CD14-positive monocyte (primary cell): ENCODE measurements around the gene GRID2IP. TPM values are rescaled to one million over a fixed set of nuclear protein-coding genes. Genes with fewer than 3 reads are reported as not detected.
"Not testable (repeated sequence)": the region's sequence is repeated elsewhere in the genome, so short reads cannot be mapped to it uniquely, and the experiment has no call there.

Source experiments
- DNase-seq, 3 donors: peaks; one replicate each; pipeline ENCODE4 v3.0.0-alpha.2; 2011 to 2022
- H2AFZ ChIP-seq: 2 replicates; pipeline ENCODE4 v1.6.0; 2012; ENCODE audit warnings: mild to moderate bottlenecking, low read depth, low read length, inconsistent platforms; ENCODE audit not compliant: insufficient read depth, poor library complexity, severe bottlenecking
- H3K27ac ChIP-seq, 2 donors: 1 replicate in 1 of 2; 2 replicates in 1 of 2; pipeline ENCODE4 v1.5.1; 2012 to 2013; ENCODE audit warnings: low read length in 2 of 2, control low read depth in 1 of 2, inconsistent platforms in 1 of 2, low read depth in 1 of 2, mild to moderate bottlenecking in 1 of 2
- H3K27me3 ChIP-seq, 2 donors: one replicate each; pipeline versions ENCODE4 v1.6.0 to v1.6.1; 2011 to 2013; ENCODE audit warnings: low read length in 2 of 2; ENCODE audit not compliant: control insufficient read depth in 2 of 2, insufficient read depth in 2 of 2
- H3K36me3 ChIP-seq, 2 donors: replicated peaks in 1 of 2; 1 replicate in 1 of 2; 2 replicates in 1 of 2; pipeline versions ENCODE4 v1.5.1 to v1.6.1; 2012 to 2013; ENCODE audit warnings: low read length in 2 of 2, control low read depth in 1 of 2, inconsistent platforms in 1 of 2, mild to moderate bottlenecking in 1 of 2; ENCODE audit not compliant: insufficient read depth in 2 of 2, control insufficient read depth in 1 of 2
- H3K4me1 ChIP-seq, 2 donors: 1 replicate in 1 of 2; 2 replicates in 1 of 2; pipeline versions ENCODE4 v1.5.1 to v1.6.1; 2012 to 2013; ENCODE audit warnings: low read length in 2 of 2, control low read depth in 1 of 2, inconsistent platforms in 1 of 2, mild to moderate bottlenecking in 1 of 2, moderate library complexity in 1 of 2; ENCODE audit not compliant: insufficient read depth in 2 of 2, control insufficient read depth in 1 of 2
- H3K4me2 ChIP-seq: replicated peaks from 2 replicates; pipeline ENCODE3; 2012; ENCODE audit warnings: low read length, moderate library complexity, mild to moderate bottlenecking; ENCODE audit not compliant: poor library complexity, severe bottlenecking; ENCODE audit errors: extremely low read depth
- H3K4me3 ChIP-seq, 3 experiments: fragments of 200-600 bp in 1 of 3; sonication (generic) in 1 of 3; replicated peaks in 1 of 3; 1 replicate in 2 of 3; 2 replicates in 1 of 3; pipeline ENCODE4 v1.5.1; 2011 to 2013; ENCODE audit warnings: low read length in 3 of 3, mild to moderate bottlenecking in 3 of 3, control low read depth in 2 of 3, low read depth in 2 of 3, inconsistent platforms in 1 of 3, moderate library complexity in 1 of 3
- H3K79me2 ChIP-seq: 2 replicates; pipeline ENCODE4 v1.6.0; 2012; ENCODE audit warnings: mild to moderate bottlenecking, control low read depth, inconsistent platforms, low read length, moderate library complexity; ENCODE audit not compliant: insufficient read depth
- H3K9ac ChIP-seq: 2 replicates; pipeline ENCODE4 v1.6.0; 2017; ENCODE audit warnings: low read length, mild to moderate bottlenecking; ENCODE audit not compliant: insufficient read depth, poor library complexity, severe bottlenecking
- H3K9me3 ChIP-seq, 2 donors: replicated peaks in 1 of 2; 1 replicate in 1 of 2; 2 replicates in 1 of 2; pipeline versions ENCODE4 v1.5.1 to v1.6.1; 2012 to 2013; ENCODE audit warnings: low read length in 2 of 2, control low read depth in 1 of 2; ENCODE audit not compliant: control insufficient read depth in 1 of 2, insufficient read depth in 1 of 2
- H4K20me1 ChIP-seq: 2 replicates; pipeline ENCODE4 v1.6.0; 2012; ENCODE audit warnings: mild to moderate bottlenecking, low read length, control low read depth, moderate library complexity; ENCODE audit not compliant: insufficient read depth
- H3K27ac Mint-ChIP-seq, 7 donors: one replicate each; pipeline ENCODE4 v1.8.0; 2020; ENCODE audit warnings: mild to moderate bottlenecking in 7 of 7, mixed read lengths in 7 of 7, moderate library complexity in 6 of 7, inconsistent platforms in 2 of 7
- H3K27me3 Mint-ChIP-seq, 3 donors: one replicate each; pipeline ENCODE4 v1.8.0; 2021 to 2022; ENCODE audit warnings: low read depth in 3 of 3, mild to moderate bottlenecking in 3 of 3, mixed read lengths in 3 of 3, moderate library complexity in 3 of 3, inconsistent platforms in 1 of 3
- H3K36me3 Mint-ChIP-seq, 2 donors: one replicate each; pipeline ENCODE4 v1.8.0; 2020; ENCODE audit warnings: mixed read lengths in 2 of 2, inconsistent platforms in 1 of 2, mild to moderate bottlenecking in 1 of 2
- H3K4me1 Mint-ChIP-seq: one replicate; pipeline ENCODE4 v1.8.0; 2020; ENCODE audit warnings: mild to moderate bottlenecking, mixed read lengths
- H3K4me3 Mint-ChIP-seq, 2 donors: one replicate each; pipeline ENCODE4 v1.8.0; 2020; ENCODE audit warnings: mild to moderate bottlenecking in 2 of 2, mixed read lengths in 2 of 2, moderate library complexity in 1 of 2
- H3K9me3 Mint-ChIP-seq, 7 donors: one replicate each; pipeline ENCODE4 v1.8.0; 2020 to 2022; ENCODE audit warnings: mixed read lengths in 7 of 7, mild to moderate bottlenecking in 6 of 7, moderate library complexity in 6 of 7, inconsistent platforms in 2 of 7
- WGBS: methylation state at CpG from one replicate; pipeline ENCODE4 v1.1.5; 2013; ENCODE audit warnings: missing lambda C conversion rate; ENCODE audit not compliant: insufficient coverage; 5-methylcytosine and 5-hydroxymethylcytosine counted together
- intact Hi-C, 2 donors: fragments of 100-400 bp; cut with micrococcal nuclease; formaldehyde crosslinking; loops; one replicate each; pipeline versions ENCODE4 v1.15.0 to v1.15.1; 2023
- polyA plus RNA-seq, 3 donors: library from polyadenylated mRNA; depleted of rRNA in 1 of 3; unstranded in 2 of 3; stranded (reverse) in 1 of 3; fragments of 300-500 nt in 2 of 3; fragments of >200 nt in 1 of 3; fragmentation: Illumina TruSeq in 2 of 3; gene quantifications; 1 replicate in 2 of 3; 2 replicates in 1 of 3; pipeline ENCODE4 v1.2.3, GENCODE V29; 2012 to 2021
- TF ChIP-seq, protein P1 (sequence below): fragments of 200-600 bp; IDR thresholded peaks from one replicate; pipeline ENCODE4 v1.8.0; 2022; ENCODE audit warnings: antibody characterized with exemption, mild to moderate bottlenecking

Gene GRID2IP
- polyA plus RNA-seq, 3 donors = not detected

DNA sequence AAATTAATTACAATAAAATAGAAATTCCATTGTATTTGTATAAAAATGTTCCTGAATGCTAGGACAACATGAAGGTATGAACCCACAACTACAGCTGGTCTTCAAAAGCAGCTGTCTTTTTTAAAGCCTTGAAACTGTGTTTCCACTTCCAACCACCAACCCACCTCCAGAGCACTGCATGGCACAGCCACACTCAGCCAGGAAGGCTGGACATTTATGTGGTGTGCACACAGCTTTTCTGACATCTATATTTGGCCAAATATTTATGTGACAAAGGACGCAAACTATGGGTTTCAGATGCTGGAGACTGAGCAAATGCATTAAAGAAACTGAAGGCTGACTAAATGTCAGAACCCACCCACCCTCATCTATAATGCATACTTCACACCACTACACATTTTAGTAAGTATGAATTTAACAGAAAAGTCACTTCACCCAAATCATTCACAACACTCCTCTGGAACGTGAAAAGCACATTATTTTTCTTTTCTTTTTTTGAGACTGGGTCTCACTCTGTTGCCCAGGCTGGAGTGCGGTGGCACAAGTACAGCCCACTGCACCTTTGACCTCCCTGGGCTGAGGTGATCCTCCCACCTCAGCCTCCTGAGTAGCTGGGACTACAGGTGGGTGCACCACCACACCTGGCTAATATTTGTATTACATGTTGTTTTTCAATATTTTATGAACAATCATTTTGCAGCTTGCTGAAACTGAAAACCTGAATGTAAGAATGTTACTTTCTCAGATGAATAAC lies 75.7 kb downstream of the GRID2IP start:
- DNase-seq = no peak
- H3K27ac Mint-ChIP-seq = peak overlapping the region in 3 of 7 donors; percentile 25 to 85 (median 78)
- Histone ChIP-seq H2AFZ (no peak overlapping the region), H3K4me2 (no peak overlapping the region), H3K79me2 (peaks cover 91% of the 10 kb centered on the region), H3K4me1 (peaks cover 0 to 4% of the 10 kb centered on the region in 2 donors), H3K27me3 (no peaks in the 10 kb centered on the region), H3K4me3 (no peak overlapping the region), H3K27ac (peak overlapping the region in 1 of 2 donors; percentile 37), H4K20me1 (peaks cover 85% of the 10 kb centered on the region), H3K36me3 (peaks cover 44 to 80% of the 10 kb centered on the region in 2 donors), H3K9me3 (no peaks in the 10 kb centered on the region), H3K9ac (no peak overlapping the region)
- H3K4me3 Mint-ChIP-seq = no peak overlapping the region
- no peaks in the 10 kb centered on the region for H3K9me3 Mint-ChIP-seq
- TF ChIP-seq, protein P1, sequence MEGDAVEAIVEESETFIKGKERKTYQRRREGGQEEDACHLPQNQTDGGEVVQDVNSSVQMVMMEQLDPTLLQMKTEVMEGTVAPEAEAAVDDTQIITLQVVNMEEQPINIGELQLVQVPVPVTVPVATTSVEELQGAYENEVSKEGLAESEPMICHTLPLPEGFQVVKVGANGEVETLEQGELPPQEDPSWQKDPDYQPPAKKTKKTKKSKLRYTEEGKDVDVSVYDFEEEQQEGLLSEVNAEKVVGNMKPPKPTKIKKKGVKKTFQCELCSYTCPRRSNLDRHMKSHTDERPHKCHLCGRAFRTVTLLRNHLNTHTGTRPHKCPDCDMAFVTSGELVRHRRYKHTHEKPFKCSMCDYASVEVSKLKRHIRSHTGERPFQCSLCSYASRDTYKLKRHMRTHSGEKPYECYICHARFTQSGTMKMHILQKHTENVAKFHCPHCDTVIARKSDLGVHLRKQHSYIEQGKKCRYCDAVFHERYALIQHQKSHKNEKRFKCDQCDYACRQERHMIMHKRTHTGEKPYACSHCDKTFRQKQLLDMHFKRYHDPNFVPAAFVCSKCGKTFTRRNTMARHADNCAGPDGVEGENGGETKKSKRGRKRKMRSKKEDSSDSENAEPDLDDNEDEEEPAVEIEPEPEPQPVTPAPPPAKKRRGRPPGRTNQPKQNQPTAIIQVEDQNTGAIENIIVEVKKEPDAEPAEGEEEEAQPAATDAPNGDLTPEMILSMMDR = no peak
- peaks cover 44 to 60% of the 10 kb centered on the region in 2 donors for H3K36me3 Mint-ChIP-seq
- 100% methylated on average over 2 of the region's 3 CpGs for WGBS
- H3K4me1 Mint-ChIP-seq = peaks cover 35% of the 10 kb centered on the region
- peaks cover 0 to 1% (median 0%) of the 10 kb centered on the region in 3 donors for H3K27me3 Mint-ChIP-seq
- intact Hi-C loops = no loop called here

DNA sequence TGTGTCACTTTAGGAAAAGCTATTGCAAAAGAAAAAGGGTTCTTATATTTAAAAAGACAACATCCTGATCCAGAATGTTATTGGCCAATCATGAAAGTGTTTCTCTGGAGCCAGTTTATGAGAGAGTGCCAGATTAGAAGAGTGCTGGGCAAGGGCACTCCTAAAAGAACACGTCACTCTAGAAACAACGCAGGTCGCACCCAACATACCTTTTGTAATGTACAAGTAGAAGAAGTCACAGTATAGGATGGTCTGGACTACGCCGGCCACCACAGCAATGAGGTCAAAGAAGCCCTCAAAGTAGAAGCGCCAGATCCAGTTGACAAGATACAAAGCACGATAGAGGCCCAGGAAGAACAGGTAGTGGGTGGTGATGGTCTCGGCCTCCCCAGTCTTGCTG lies 85.4 kb downstream of the GRID2IP start:
- Histone ChIP-seq H3K36me3 (peaks cover 77 to 93% of the 10 kb centered on the region in 2 donors), H3K27ac (no peak overlapping the region), H4K20me1 (peaks cover 3% of the 10 kb centered on the region), H3K9me3 (no peaks in the 10 kb centered on the region), H3K79me2 (no peaks in the 10 kb centered on the region), H3K4me2 (no peak overlapping the region), H2AFZ (no peak overlapping the region), H3K4me3 (no peak overlapping the region), H3K27me3 (no peaks in the 10 kb centered on the region), H3K9ac (no peak overlapping the region), H3K4me1 (no peaks in the 10 kb centered on the region)
- WGBS = 100% methylated on average over 7 of the region's 8 CpGs
- DNase-seq = no peak
- Mint-ChIP-seq H3K4me1 (no peaks in the 10 kb centered on the region), H3K27me3 (peaks cover 0 to 2% (median 2%) of the 10 kb centered on the region in 3 donors), H3K9me3 (peaks cover 0 to 4% (median 0%) of the 10 kb centered on the region in 7 donors), H3K27ac (peak overlapping the region in 1 of 7 donors; percentile 47), H3K4me3 (no peak overlapping the region), H3K36me3 (peaks cover 79 to 91% of the 10 kb centered on the region in 2 donors)
- TF ChIP-seq, protein P1 = no peak
- intact Hi-C loops = no loop called here

DNA sequence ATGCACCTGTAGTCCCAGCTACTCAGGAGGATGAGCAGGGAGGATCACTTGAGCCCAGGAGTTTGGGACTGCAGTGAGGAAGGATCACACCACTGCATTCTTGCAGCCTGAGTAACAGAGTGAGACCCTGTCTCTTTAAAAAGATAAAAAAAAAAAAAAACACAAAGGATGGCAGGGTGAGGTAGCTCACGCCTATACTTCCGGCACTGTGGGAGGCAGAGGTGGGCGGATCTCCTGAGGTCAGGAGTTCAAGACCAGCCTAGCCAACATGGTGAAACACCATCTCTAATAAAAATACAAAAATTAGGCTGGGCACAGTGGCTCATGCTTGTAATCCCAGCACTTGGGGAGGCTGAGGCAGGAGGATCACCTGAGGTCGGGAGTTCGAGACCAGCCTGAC lies 87.7 kb downstream of the GRID2IP start:
- H4K20me1 ChIP-seq, H3K27ac ChIP-seq, H3K4me3 Mint-ChIP-seq, H3K4me2 ChIP-seq, H3K9ac ChIP-seq, H3K79me2 ChIP-seq, H3K9me3 Mint-ChIP-seq, intact Hi-C loops, H3K27ac Mint-ChIP-seq, H3K9me3 ChIP-seq, H3K4me1 Mint-ChIP-seq, DNase-seq, H3K4me3 ChIP-seq, H3K4me1 ChIP-seq, H3K27me3 ChIP-seq, H2AFZ ChIP-seq, H3K27me3 Mint-ChIP-seq: not testable (repeated sequence)
- H3K36me3 ChIP-seq = peaks cover 59 to 81% of the 10 kb centered on the region in 2 donors
- H3K36me3 Mint-ChIP-seq = peaks cover 59 to 75% of the 10 kb centered on the region in 2 donors
- no CpG with 5 or more reads among the region's 5 CpGs for WGBS
